GM23338 (cell line): Measurements from ENCODE around the gene KRTAP12-2.

ENCODE experiments used
- CREB1 ChIP-seq: fragments of 250-450 bp; sonication (Bioruptor Pico); IDR thresholded peaks from 2 replicates; pipeline ENCODE4 v1.5.0; 2020; ENCODE audit warnings: low read depth, mild to moderate bottlenecking, moderate library complexity
- CTCF ChIP-seq, 2 experiments: fragments of 200-600 bp in 1 of 2; sonication (generic) in 1 of 2; conservative IDR thresholded peaks; 2 replicates each; pipeline versions ENCODE4 v1.5.1 to v1.6.1; 2016 to 2017; ENCODE audit warnings: antibody characterized with exemption in 2 of 2, low read depth in 2 of 2, mild to moderate bottlenecking in 2 of 2, moderate library complexity in 1 of 2
- EZH2 ChIP-seq: fragments of 200-600 bp; sonication (generic); IDR thresholded peaks from one replicate; pipeline ENCODE4 v1.8.0; 2017; ENCODE audit warnings: antibody characterized with exemption, mild to moderate bottlenecking, low read depth; ENCODE audit not compliant: unreplicated experiment
- ZNF331 ChIP-seq: fragments of 250-450 bp; sonication (Bioruptor Pico); IDR thresholded peaks from 2 replicates; pipeline ENCODE4 v1.5.0; 2020; ENCODE audit warnings: low read depth, mild to moderate bottlenecking, moderate library complexity

DNA sequence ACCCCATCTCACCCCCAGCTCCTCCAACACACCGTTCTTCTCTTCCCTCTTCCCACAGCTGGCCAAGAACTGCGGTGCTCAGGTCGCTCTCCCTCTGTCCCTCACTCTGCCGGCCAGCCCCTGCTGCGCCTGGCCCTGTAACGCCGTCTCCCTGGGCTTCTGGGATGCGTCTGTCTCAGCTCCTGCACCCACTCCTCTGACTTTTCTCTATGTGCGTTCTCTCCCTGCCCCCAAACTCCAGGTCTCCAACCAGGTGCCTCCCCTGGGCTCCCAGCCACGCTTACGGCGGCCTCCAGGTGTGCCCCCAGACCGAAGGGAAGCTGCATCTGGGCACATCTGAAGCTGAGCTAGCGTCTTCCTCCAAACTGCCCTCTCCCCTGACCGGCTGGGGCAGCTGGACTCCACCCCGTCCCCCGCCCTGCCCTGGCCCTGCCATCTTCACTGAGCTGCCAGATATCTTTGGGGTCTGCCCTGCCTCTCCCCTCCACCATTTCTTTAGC is 32.8 kb upstream of the KRTAP12-2 start:
- TF ChIP-seq CTCF (conservative IDR thresholded peaks at IDR 0.05; ENCODE audit: low read depth in 2 of 2) (no peak), EZH2 (no peak), ZNF331 (CRISPR knock-in tag) (no peak), CREB1 (CRISPR knock-in tag) (no peak)
